ENCODE data around the gene TSN. TPM values are rescaled to one million over a fixed set of nuclear protein-coding genes. Genes with fewer than 3 reads are reported as not detected.

The TSN gene
- total RNA-seq (2021; ENCODE audit: unreplicated experiment) (91.5 TPM), Bru-seq, nascent RNA (percentile 94 among the genes with signal in this experiment), BruChase-seq, experiment 1, labeled RNA remaining after a 6-hour chase (percentile 99 among the genes with signal in this experiment), BruChase-seq, experiment 2, labeled RNA remaining after a 2-hour chase (percentile 97 among the genes with signal in this experiment)
- polyA plus RNA-seq (2012), result 26.6 and 32.7 TPM in 2 replicates
- long read RNA-seq, transcript TSN-212 (5 exons, 3,328 nt), result minor isoform, 6 of 422 reads
- long read RNA-seq, transcript TSN-201 (6 exons, 3,420 nt), result major isoform, 386 of 422 reads
- long read RNA-seq, partial matches to known transcripts, result 10 of 422 reads
- long read RNA-seq, other reads (novel, unspliced or antisense), result 16 of 422 reads

DNA sequence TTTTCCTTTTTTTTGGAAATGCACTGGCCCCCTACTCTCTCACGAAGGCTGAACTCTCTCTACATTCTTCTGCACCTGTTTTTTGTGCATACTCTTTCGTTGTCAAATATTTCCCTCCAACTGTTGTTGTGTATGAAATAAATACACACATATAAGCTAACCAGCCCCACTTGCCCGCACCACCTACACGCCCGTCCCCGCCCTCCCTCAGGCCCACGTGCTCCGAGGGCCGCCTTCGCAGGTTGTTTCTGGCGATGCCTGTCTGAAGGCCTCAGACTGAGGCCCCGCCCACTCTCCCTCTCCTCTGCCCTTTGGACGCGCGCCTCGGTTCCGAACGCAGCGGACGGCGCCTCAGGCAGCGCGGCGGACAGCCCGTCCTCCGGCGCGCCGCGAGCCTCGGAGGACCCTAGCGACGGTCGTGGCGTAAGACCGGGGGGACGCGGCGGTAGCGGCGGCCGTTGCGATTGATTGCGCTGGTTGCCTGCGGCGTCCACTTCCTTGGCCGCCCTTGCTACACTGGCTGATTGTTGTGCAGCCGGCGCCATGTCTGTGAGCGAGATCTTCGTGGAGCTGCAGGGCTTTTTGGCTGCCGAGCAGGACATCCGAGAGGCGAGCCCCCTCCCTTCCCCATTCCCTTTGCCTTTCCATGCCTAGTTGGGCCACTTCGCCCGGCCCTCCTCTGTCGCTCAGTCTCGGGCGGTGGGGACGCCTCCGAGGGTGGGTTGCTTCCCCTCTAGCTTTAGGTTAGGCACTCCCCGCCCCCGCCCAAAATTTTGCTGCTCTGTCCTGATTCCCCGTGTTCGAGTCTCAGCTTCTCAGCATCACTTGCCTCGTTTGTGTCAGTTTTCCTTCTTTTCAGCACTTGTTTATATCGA is at the start of gene TSN:
TSN (plus strand) TSS at position 415 of the 875 bp plus-strand sequence; CDS start at position 544, 129 bp downstream.
- Histone ChIP-seq H3K4me3 (replicated peaks in 1 of 2; ENCODE audit: low read depth in 1 of 2, low read length in 2 of 2) (peak within 1 kb of the TSS; percentile 99 to 100), H3K27me3 (ENCODE audit: insufficient read depth, low read length) (no peaks in the 10 kb centered on the region), H3K9ac (ENCODE audit: low read length) (peak within 1 kb of the TSS; percentile 89), H4K20me1 (ENCODE audit: insufficient read depth) (no peaks in the 10 kb centered on the region), H3K9me2 (ENCODE audit: insufficient read depth) (no peaks in the 10 kb centered on the region), H2AFZ (ENCODE audit: low read depth, low read length, poor library complexity, severe bottlenecking) (peak within 1 kb of the TSS; percentile 90), H3K36me3 (ENCODE audit: control insufficient read depth in 1 of 2, insufficient read depth in 2 of 2, low read length in 2 of 2) (peaks cover 9 to 10% of the 10 kb centered on the region in 2 experiments; a peak in 3 of 4 replicates), H3K9me3 (ENCODE audit: control insufficient read depth in 1 of 2, insufficient read depth in 1 of 2, low read depth in 1 of 2, low read length in 2 of 2) (no peaks in the 10 kb centered on the region), H3K79me2 (ENCODE audit: insufficient read depth, low read length) (peaks cover 56% of the 10 kb centered on the region), H3K4me1 (ENCODE audit: control insufficient read depth in 1 of 2, insufficient read depth in 2 of 2, low read length in 2 of 2) (peaks cover 11 to 17% of the 10 kb centered on the region in 2 experiments; a peak in 3 of 4 replicates), H3K4me2 (ENCODE audit: low read length) (peak within 1 kb of the TSS; percentile 97), H3K27ac (ENCODE audit: low read depth, low read length) (peak within 1 kb of the TSS; percentile 68)
- ChIA-PET POLR2A (interaction anchor here (1.0 kb wide), 1 partner anchor 106 kb away, joined by 3 read pairs; no protein-coding TSS in a partner anchor), RAD21 (ENCODE audit: low non-redundant PET in 1 of 2, low total read pairs in 2 of 2, uncharacterized antibody in 2 of 2, unreplicated experiment in 2 of 2) (no interaction called here), CTCF (interaction anchor here (0.8 to 1.6 kb wide), 2 partner anchors 225 to 627 kb away, joined by 3 to 4 read pairs; partner anchors contain the start of gene RNU4ATAC)
- peak; percentile 94 for DNase-seq (ENCODE audit: low read depth, low spot score)
- ATAC-seq, result peak; percentile 99
- intact Hi-C loops (cut with micrococcal nuclease), result loop anchor here (2.0 kb wide), 1 partner anchor 225 kb away; the partner anchor contains the start of gene RNU4ATAC
- BruUV-seq (replicated peaks), result no TSS peak
- TF ChIP-seq SP1 (IDR thresholded peaks at IDR 0.05; ENCODE audit: low read depth) (peak; percentile 99), EGR1 (IDR thresholded peaks at IDR 0.05; ENCODE audit: low read depth) (peak; percentile 86), RAD21 (IDR thresholded peaks at IDR 0.05; ENCODE audit: low read depth) (no peak), EZH2phosphoT487 (IDR thresholded peaks at IDR 0.05; ENCODE audit: borderline replicate concordance) (no peak), JUND (IDR thresholded peaks at IDR 0.05) (no peak; the same call in 1 of the 2 replicates), POLR2AphosphoS5 (IDR thresholded peaks at IDR 0.05; ENCODE audit: low read depth, low read length) (peak; percentile 75), ZFX (IDR thresholded peaks at IDR 0.05) (no peak; the same call in 1 of the 2 replicates), ELF1 (IDR thresholded peaks at IDR 0.05; ENCODE audit: borderline replicate concordance, low read depth) (no peak; the same call in 1 of the 2 replicates), CBX3 (IDR thresholded peaks at IDR 0.05; ENCODE audit: low read depth) (peak; percentile 84; the same call in 1 of the 2 replicates), POLR2A (IDR thresholded peaks at IDR 0.05; ENCODE audit: borderline replicate concordance, extremely low read depth, insufficient read depth, insufficient read length) (no peak), FOSL1 (IDR thresholded peaks at IDR 0.05; ENCODE audit: low read depth) (no peak), TCF7L2 (IDR thresholded peaks at IDR 0.05; ENCODE audit: borderline replicate concordance, extremely low read depth, insufficient read depth, insufficient read length) (peak; percentile 65), EZH2 (IDR thresholded peaks at IDR 0.05) (no peak), CEBPB (IDR thresholded peaks at IDR 0.05; ENCODE audit: low read depth) (peak; percentile 48; the same call in 1 of the 2 replicates), SRF (IDR thresholded peaks at IDR 0.05; ENCODE audit: low read depth) (peak; percentile 95), ZNF274 (IDR thresholded peaks at IDR 0.05; ENCODE audit: low read depth, low read length) (no peak)
- TF ChIP-seq, protein P1, sequence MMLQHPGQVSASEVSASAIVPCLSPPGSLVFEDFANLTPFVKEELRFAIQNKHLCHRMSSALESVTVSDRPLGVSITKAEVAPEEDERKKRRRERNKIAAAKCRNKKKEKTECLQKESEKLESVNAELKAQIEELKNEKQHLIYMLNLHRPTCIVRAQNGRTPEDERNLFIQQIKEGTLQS (IDR thresholded peaks at IDR 0.05), result no peak
- TF ChIP-seq, protein P2, sequence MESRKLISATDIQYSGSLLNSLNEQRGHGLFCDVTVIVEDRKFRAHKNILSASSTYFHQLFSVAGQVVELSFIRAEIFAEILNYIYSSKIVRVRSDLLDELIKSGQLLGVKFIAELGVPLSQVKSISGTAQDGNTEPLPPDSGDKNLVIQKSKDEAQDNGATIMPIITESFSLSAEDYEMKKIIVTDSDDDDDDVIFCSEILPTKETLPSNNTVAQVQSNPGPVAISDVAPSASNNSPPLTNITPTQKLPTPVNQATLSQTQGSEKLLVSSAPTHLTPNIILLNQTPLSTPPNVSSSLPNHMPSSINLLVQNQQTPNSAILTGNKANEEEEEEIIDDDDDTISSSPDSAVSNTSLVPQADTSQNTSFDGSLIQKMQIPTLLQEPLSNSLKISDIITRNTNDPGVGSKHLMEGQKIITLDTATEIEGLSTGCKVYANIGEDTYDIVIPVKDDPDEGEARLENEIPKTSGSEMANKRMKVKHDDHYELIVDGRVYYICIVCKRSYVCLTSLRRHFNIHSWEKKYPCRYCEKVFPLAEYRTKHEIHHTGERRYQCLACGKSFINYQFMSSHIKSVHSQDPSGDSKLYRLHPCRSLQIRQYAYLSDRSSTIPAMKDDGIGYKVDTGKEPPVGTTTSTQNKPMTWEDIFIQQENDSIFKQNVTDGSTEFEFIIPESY (IDR thresholded peaks at IDR 0.05; ENCODE audit: extremely low read depth, insufficient replicate concordance, low read length), result no peak
- TF ChIP-seq, protein P3, sequence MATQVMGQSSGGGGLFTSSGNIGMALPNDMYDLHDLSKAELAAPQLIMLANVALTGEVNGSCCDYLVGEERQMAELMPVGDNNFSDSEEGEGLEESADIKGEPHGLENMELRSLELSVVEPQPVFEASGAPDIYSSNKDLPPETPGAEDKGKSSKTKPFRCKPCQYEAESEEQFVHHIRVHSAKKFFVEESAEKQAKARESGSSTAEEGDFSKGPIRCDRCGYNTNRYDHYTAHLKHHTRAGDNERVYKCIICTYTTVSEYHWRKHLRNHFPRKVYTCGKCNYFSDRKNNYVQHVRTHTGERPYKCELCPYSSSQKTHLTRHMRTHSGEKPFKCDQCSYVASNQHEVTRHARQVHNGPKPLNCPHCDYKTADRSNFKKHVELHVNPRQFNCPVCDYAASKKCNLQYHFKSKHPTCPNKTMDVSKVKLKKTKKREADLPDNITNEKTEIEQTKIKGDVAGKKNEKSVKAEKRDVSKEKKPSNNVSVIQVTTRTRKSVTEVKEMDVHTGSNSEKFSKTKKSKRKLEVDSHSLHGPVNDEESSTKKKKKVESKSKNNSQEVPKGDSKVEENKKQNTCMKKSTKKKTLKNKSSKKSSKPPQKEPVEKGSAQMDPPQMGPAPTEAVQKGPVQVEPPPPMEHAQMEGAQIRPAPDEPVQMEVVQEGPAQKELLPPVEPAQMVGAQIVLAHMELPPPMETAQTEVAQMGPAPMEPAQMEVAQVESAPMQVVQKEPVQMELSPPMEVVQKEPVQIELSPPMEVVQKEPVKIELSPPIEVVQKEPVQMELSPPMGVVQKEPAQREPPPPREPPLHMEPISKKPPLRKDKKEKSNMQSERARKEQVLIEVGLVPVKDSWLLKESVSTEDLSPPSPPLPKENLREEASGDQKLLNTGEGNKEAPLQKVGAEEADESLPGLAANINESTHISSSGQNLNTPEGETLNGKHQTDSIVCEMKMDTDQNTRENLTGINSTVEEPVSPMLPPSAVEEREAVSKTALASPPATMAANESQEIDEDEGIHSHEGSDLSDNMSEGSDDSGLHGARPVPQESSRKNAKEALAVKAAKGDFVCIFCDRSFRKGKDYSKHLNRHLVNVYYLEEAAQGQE (IDR thresholded peaks at IDR 0.05; ENCODE audit: low read depth), result no peak
- TF ChIP-seq, protein P4, sequence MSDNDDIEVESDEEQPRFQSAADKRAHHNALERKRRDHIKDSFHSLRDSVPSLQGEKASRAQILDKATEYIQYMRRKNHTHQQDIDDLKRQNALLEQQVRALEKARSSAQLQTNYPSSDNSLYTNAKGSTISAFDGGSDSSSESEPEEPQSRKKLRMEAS (IDR thresholded peaks at IDR 0.05), result peak; percentile 96
